GM12872 (cell line): ENCODE data around the gene SSBP3.

Experiments
- TF ChIP-seq, protein P1 (sequence below): IDR thresholded peaks from 3 replicates; pipeline ENCODE4 v1.5.1; 2011; ENCODE audit warnings: low read depth, mild to moderate bottlenecking, low read length, moderate library complexity; ENCODE audit not compliant: insufficient read depth

Gene SSBP3

DNA sequence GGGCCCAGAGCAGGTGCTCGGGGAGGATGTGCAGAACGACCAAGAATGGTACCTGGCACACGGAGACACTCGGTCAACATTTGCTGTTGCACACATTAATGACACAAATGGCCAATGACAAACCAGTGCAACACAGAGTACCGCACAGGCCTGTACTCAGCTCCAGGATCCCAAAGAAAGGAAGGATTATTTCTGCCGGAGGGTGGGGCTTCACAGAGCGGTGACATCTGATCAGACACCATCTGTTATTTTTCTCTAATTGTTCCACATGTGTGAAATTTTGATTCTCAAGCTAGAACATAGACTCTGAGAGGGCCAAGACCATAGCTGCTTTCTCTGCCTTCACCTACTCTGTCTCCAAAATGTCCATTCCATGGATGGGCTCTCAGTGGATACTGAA is 105.8 kb downstream of the SSBP3 start:
- TF ChIP-seq, protein P1, sequence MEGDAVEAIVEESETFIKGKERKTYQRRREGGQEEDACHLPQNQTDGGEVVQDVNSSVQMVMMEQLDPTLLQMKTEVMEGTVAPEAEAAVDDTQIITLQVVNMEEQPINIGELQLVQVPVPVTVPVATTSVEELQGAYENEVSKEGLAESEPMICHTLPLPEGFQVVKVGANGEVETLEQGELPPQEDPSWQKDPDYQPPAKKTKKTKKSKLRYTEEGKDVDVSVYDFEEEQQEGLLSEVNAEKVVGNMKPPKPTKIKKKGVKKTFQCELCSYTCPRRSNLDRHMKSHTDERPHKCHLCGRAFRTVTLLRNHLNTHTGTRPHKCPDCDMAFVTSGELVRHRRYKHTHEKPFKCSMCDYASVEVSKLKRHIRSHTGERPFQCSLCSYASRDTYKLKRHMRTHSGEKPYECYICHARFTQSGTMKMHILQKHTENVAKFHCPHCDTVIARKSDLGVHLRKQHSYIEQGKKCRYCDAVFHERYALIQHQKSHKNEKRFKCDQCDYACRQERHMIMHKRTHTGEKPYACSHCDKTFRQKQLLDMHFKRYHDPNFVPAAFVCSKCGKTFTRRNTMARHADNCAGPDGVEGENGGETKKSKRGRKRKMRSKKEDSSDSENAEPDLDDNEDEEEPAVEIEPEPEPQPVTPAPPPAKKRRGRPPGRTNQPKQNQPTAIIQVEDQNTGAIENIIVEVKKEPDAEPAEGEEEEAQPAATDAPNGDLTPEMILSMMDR = no peak

DNA sequence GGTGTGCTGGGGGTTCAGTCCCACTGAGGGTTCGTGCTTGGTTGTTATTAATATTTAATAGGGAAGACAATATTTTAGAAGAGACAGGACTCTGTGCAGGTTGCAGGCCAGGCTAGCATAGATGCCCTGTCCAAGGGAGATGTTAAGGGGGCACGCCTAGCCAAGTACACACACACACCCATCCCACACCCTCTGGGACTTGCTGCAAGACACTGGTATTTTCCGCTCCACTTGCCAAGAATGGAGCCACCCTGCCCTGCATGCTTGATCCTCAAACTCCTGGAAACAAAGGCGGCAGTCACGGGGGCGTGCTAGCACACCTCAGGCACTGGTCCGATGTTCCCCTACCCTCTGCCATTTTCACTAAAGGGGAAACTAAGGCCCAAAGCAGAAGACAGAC is 107.2 kb downstream of the SSBP3 start:
- TF ChIP-seq, protein P1 = no peak

DNA sequence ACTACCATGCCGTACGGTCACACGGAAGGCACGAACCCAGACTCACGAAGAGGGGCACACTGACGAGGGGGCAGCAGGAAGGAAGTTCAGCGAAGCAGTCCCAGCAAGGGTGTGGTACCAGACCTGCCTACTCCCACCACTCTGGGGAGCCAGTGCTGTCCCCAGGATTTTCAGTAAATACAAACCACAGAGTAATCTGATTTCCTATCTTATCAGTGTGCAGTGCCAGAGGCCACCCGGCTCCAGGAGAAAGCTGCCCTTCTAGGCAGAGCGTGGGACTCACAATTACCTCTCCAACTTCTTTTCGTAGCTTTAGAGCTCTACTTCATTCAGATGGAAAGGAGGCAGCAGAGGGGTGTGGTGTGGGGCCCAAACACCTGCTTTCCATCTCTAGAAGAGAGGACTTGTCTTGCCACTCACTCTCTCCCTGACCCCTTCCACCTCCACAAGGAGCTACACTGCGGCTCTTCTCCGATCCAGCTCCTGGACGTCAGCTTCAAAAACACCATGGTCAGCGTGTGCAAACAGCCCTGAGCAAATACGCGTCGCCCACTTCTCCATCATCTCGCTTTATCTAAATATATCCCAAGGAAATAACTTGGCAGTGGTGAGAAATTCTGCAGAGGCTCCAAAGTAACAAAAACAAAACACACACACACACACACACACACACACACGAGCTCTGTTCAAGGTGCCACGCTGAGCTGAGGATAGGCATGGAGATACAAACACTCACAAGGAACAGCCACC is 107.7 kb downstream of the SSBP3 start:
- TF ChIP-seq, protein P1 = no peak

DNA sequence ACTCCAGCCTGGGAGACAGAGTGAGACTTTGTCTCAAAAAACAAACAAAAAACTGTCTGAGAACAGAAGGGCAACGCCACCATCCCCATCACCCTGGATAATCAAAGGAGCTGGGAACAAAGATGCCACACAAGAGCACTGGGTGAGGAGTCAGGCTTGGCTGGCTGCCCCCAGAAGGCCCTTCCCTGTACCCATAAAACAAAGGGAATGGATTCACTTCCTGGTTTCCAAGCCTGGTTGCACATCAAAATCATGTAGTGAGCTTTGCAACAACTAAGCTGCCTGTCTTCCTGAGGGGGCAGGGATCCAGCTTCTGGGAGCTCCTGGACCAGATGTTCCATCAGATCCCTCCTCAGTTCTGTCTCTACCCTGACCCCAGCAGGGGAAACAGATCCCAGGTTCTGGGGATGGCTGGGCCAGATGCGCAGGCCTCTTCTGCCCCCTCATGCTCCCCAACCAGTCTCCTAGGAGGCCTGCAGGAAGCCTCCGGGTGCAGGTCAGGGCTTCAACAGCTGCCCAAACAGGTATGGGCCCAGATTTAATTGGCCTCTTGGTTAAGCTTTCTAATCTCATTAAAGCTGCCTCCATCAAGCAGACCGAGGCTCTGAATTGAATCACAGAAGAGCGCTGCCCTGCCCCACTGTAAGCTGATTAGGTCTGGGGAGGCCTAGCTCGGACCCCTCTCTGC is 108.5 kb downstream of the SSBP3 start:
- TF ChIP-seq, protein P1 = no peak

DNA sequence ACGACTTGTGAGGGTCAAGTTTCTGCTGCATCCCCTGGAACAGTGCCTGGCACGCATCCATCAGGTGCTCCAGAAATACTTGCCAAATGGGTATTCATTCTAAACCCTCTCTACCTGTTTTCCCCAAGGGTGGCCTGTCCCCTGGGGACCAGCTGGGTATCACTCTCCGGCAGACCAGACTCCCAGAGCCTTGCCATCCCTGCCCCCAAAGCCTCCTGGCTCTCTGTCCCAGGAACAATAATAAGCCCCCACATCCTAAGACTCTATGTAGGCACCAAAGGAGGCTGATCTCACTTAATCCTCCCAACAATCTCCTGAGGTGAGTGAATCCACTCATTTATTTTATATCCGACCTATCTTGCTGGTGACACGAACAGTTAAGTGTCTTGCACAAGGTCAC is 109.5 kb downstream of the SSBP3 start:
- TF ChIP-seq, protein P1 = no peak

DNA sequence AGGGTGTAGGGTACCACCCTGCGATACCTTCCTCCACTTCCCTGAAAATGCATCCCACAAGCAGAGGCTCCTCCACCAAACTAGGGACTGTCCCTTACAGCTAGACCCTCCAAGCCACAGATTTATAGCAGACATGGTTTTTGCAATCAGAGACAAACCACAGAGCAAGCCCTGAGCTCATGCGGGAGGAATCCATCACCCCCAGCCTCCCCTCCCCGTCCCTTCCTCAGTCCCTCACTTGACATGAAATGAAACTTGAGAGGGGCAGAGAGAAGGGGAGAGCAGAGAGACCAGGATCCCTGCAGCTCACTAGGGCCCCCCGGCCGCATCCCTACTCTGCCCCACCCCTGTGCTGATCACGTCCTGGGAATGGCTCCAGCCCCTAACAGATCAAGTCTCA is 111.3 kb downstream of the SSBP3 start:
- TF ChIP-seq, protein P1 = no peak

DNA sequence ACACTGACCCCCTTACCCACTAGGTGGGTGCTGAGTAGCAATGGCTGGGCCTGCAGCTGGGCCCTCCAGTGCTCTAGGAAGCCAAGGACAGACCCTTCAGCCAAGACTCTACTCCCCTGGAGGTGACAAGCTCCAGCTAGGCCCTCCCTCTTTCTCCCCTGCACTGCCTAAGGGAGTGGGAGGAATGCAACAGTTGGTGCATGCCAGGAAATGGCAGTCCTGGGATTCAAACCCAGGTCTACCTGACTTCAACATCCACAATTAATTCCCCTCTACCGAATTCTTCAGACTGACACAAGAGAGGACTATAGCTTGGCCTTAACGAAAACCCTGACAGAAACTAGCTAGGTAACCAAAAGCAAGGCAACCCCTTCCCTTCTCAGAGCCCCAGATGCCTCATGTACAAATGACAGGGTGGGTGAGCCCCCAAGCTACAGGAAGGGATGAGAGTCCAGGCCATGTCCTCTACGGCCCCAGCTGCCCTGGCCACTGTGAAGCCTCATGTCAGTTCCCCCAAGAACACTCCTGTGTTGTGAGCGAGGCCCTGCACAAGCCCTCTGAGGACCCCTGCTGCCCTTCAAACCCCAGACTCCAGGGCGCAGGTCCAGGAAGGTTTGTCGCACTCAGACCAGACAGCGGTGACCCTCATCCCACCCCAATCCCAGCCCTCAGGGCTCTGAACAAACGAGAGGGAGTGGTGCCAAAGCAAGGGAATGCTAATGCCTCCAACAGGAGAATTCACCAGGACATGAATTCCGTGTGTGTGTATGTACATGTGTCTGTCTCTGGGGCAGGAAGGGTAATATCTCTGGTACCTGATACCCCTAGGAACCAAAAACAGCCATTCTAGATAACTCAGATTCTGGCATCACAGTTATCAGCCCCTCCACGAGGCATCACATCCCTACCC is 113.9 kb downstream of the SSBP3 start:
- TF ChIP-seq, protein P1 = no peak
